Peyer's patch (tissue), 4 donors: ENCODE results near the gene CSNK1G1. TPM values are rescaled to one million over a fixed set of nuclear protein-coding genes. Genes with fewer than 3 reads are reported as not detected.
A peak's percentile ranks its signal among the peaks of the same experiment; 100 is the strongest.

Source experiments
- DNase-seq, 3 donors: peaks; one replicate each; pipeline ENCODE4 v3.0.0-alpha.2; 2017 to 2019
- H3K27ac ChIP-seq, 4 donors: fragments of 200-600 bp; sonication (generic); one replicate each; pipeline ENCODE4 v1.5.1; 2016 to 2019
- H3K27me3 ChIP-seq, 2 donors: fragments of 200-600 bp; sonication (generic); one replicate each; pipeline ENCODE4 v1.5.1; 2019
- H3K36me3 ChIP-seq, 3 donors: fragments of 200-600 bp; sonication (generic); one replicate each; pipeline ENCODE4 v1.5.1; 2016 to 2019
- H3K4me1 ChIP-seq, 4 donors: fragments of 200-600 bp; sonication (generic); one replicate each; pipeline ENCODE4 v1.5.1; 2016 to 2019
- H3K4me3 ChIP-seq, 4 donors: fragments of 200-600 bp; sonication (generic); 1 replicate in 3 of 4; 2 replicates in 1 of 4; pipeline ENCODE4 v1.5.1; 2016 to 2019; ENCODE audit warnings: mild to moderate bottlenecking in 1 of 4
- H3K9me3 ChIP-seq, 4 donors: fragments of 200-600 bp; sonication (generic); one replicate each; pipeline ENCODE4 v1.5.1; 2016 to 2019; ENCODE audit warnings: mild to moderate bottlenecking in 1 of 4
- POLR2A ChIP-seq, 2 donors: fragments of 450-650 bp; IDR thresholded peaks; one replicate each; pipeline ENCODE4 v1.5.1; 2017; ENCODE audit warnings: antibody characterized with exemption in 2 of 2, mild to moderate bottlenecking in 2 of 2, moderate library complexity in 2 of 2
- total RNA-seq, 4 donors: library from RNA; depleted of rRNA; stranded (reverse); fragments of >200 nt; gene quantifications; one replicate each; pipeline ENCODE4 v1.1.0, GENCODE V29; 2016
- TF ChIP-seq, protein P1 (sequence below), 6 experiments: fragments of 450-650 bp in 4 of 6; fragments of 200-600 bp in 2 of 6; sonication (generic) in 1 of 6; IDR thresholded peaks; one replicate each; pipeline ENCODE4 v1.5.1; 2017 to 2019; ENCODE audit warnings: antibody characterized with exemption in 6 of 6, mild to moderate bottlenecking in 3 of 6, moderate library complexity in 1 of 6

The CSNK1G1 gene
- total RNA-seq, 4 donors from 2014 or later = 12.3 to 36.5 (median 24.2) TPM

DNA sequence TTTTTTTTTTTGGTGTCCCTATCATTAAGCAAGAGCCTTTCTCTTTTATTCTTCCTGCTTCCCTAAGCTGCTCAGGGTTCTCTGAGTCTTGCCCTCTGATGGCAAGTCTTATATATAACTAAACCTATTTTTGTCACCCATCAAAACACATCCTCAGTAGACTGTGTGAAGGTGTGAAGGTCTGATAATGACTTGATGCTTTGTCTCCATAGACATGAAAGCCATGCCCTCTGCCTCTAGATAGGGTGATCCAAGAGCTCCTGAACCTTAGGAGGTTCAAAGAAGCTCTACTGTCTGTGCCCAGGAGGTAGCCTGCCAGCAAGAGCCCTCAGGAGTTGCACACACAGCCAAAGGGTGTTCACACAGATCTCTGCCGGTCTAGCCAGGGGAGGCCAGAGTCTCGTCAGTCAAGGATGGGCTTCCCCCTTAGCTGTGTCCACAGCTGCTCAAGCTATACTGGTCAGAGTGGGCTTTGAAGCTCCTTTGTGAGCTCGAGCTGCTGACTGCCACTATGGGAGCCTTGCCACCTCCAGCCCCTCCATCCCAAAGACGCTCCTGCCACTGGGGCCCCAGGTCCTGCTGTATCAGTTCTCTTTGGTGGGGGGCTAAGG lies 217.5 kb downstream of the CSNK1G1 start:
- no peak for DNase-seq
- H3K4me3 ChIP-seq = no peak overlapping the region
- no peaks in the 10 kb centered on the region for H3K4me1 ChIP-seq
- H3K27ac ChIP-seq = no peak overlapping the region
- H3K36me3 ChIP-seq = peaks cover 0 to 74% (median 0%) of the 10 kb centered on the region in 3 donors
- H3K27me3 ChIP-seq = no peaks in the 10 kb centered on the region
- H3K9me3 ChIP-seq = no peaks in the 10 kb centered on the region
- TF ChIP-seq, protein P1, sequence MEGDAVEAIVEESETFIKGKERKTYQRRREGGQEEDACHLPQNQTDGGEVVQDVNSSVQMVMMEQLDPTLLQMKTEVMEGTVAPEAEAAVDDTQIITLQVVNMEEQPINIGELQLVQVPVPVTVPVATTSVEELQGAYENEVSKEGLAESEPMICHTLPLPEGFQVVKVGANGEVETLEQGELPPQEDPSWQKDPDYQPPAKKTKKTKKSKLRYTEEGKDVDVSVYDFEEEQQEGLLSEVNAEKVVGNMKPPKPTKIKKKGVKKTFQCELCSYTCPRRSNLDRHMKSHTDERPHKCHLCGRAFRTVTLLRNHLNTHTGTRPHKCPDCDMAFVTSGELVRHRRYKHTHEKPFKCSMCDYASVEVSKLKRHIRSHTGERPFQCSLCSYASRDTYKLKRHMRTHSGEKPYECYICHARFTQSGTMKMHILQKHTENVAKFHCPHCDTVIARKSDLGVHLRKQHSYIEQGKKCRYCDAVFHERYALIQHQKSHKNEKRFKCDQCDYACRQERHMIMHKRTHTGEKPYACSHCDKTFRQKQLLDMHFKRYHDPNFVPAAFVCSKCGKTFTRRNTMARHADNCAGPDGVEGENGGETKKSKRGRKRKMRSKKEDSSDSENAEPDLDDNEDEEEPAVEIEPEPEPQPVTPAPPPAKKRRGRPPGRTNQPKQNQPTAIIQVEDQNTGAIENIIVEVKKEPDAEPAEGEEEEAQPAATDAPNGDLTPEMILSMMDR (IDR thresholded peaks at IDR 0.05) = no peak
- TF ChIP-seq POLR2A (IDR thresholded peaks at IDR 0.05) = no peak

DNA sequence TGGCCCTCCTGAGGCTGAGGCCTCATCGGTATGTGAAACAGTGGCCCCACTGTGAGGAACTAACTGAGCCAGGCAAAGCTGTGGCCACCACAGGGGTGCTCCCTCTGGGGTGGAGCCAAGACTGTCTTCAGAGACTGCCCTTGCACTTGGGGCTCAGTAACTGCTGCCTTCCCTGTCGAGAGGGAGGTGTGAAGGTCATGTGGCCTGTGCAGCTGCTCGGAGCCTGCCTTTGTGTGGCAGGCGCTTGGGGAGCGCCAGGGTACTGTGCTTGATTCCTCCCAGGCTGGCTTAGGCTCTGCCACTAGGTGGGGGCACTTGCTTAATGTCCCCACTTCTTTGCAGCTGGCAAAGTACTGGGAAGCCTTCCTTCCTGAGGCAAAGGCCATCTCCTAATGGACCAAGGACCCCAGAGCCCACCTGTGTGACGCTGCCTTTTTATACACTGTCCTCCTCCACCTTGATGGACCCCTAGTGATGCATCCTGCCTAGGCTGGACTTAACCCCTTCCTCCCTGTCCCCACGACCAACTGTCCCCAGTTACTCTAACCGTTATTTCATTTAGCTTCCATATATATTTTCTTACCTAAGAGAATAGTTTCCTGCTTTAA lies 218.6 kb downstream of the CSNK1G1 start:
- Histone ChIP-seq H3K27ac (no peak overlapping the region), H3K9me3 (no peaks in the 10 kb centered on the region), H3K36me3 (peaks cover 0 to 78% (median 0%) of the 10 kb centered on the region in 3 donors), H3K4me3 (no peak overlapping the region), H3K4me1 (no peaks in the 10 kb centered on the region), H3K27me3 (no peaks in the 10 kb centered on the region)
- peak in 2 of 3 donors; percentile 54 to 58 for DNase-seq
- TF ChIP-seq, protein P1 (IDR thresholded peaks at IDR 0.05) = peak in 2 of 6 experiments; percentile 12 to 16
- TF ChIP-seq POLR2A (IDR thresholded peaks at IDR 0.05) = no peak

DNA sequence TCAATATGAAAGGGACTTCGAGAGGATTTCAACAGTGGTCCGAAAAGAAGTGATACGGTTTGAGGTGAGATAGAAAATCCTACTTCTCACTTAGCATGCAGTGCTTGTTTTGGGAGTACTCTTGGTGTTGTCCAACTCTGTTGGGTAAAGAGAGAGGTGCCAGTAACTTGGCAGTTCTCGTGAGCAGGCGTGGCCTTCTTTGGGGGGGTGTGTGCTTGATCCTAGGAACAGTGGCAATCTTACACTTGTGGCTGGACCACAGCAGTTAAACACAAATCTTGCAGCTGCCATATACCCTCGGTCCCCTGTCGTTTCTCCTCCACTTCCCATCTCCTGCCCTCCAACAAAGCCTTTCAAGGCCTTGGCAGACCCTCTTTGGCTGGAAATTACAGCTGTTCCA lies 219.6 kb downstream of the CSNK1G1 start:
- H3K9me3 ChIP-seq = no peaks in the 10 kb centered on the region
- TF ChIP-seq POLR2A (IDR thresholded peaks at IDR 0.05) = no peak
- TF ChIP-seq, protein P1 (IDR thresholded peaks at IDR 0.05) = no peak

DNA sequence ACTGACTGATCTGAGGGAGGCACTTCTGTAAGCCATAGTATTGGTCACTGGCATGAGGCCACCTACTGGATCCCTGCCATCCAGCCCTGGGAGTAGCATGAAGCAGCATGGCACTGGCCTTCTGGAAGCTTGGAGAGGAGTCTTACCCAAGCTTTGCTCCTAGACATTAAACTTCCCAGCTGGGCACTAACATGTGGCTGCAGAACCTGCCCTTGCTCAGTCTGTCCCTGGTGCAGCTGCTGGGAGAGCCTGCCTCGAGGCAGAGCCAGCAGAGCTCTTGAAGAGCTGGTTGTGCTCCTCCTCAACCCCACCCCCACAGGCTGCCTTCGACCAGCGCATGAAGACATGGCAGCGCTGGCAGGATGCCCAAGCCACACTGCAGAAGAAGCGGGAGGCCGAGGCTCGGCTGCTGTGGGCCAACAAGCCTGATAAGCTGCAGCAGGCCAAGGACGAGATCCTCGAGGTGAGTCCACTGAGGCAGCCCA lies 221.6 kb downstream of the CSNK1G1 start:
- H3K27ac ChIP-seq = no peak overlapping the region
- H3K36me3 ChIP-seq = peaks cover 0 to 95% (median 0%) of the 10 kb centered on the region in 3 donors
- no peak overlapping the region for H3K4me3 ChIP-seq
- H3K27me3 ChIP-seq = no peaks in the 10 kb centered on the region
- H3K9me3 ChIP-seq = no peaks in the 10 kb centered on the region
- no peaks in the 10 kb centered on the region for H3K4me1 ChIP-seq
- DNase-seq = no peak
- TF ChIP-seq, protein P1 (IDR thresholded peaks at IDR 0.05) = no peak
- no peak for TF ChIP-seq POLR2A (IDR thresholded peaks at IDR 0.05)

More for the DNA sequence above, 219.6 kb downstream of the CSNK1G1 start:
- Histone ChIP-seq H3K27ac (no peak overlapping the region), H3K36me3 (peaks cover 0 to 80% (median 0%) of the 10 kb centered on the region in 3 donors), H3K4me1 (no peaks in the 10 kb centered on the region), H3K27me3 (no peaks in the 10 kb centered on the region), H3K4me3 (no peak overlapping the region)
- DNase-seq = no peak

DNA sequence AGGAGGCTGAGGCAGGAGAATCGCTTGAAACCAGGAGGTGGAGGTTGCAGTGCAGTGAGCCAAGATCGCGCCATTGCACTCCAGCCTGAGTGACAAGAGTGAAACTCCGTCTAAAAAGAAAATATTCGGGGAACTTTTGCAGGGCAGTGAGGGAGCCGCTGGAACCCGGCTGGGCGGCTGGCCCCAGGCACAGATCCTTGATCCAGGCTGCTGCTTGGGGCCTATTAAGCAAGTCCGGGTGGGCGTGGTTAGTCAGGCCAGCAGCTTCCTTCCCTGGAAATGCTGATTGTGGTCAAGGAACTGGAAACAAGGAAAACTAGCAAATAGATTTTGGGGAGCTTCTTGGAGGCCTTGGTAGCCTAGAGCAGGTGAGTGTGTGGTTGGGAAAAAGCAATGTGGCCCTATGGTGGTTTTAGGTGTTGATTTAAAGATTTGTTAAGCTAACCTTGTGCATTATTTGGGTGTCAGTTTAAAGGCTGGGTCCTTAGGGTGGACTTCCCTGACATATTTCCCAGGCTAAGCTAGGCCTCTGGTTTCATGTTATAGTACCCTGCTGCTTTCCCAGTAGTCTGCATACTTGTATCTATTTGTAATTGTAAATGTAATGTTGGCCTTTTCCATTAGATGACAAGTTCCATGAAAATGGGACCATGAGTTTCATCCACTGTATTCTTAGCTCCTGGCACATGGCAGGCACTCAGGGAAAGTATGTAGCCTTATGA lies 222.2 kb downstream of the CSNK1G1 start:
- no peak for DNase-seq
- Histone ChIP-seq H3K4me3 (no peak overlapping the region), H3K27me3 (no peaks in the 10 kb centered on the region), H3K9me3 (no peaks in the 10 kb centered on the region), H3K27ac (no peak overlapping the region), H3K36me3 (peaks cover 0 to 99% (median 0%) of the 10 kb centered on the region in 3 donors), H3K4me1 (no peaks in the 10 kb centered on the region)
- TF ChIP-seq POLR2A (IDR thresholded peaks at IDR 0.05) = no peak
- TF ChIP-seq, protein P1 (IDR thresholded peaks at IDR 0.05) = no peak
